ENCODE data around the gene SH3BP1. TPM values are rescaled to one million over a fixed set of nuclear protein-coding genes. Genes with fewer than 3 reads are reported as not detected.

Gene SH3BP1
- total and polyA plus RNA-seq, 4 donors: 14.8 to 20.2 (median 18.0) TPM

- no peak for DNase-seq
- Histone ChIP-seq H3K4me1 (ENCODE audit: control insufficient read depth in 5 of 5, insufficient read depth in 5 of 5, low read length in 5 of 5) (peaks cover 5 to 34% (median 15%) of the 10 kb centered on the region in 5 donors), H3K27ac (ENCODE audit: low read depth in 1 of 2, low read length in 1 of 2) (no peak overlapping the region), H3K9ac (ENCODE audit: insufficient read depth in 1 of 2, low read length in 2 of 2) (no peak overlapping the region), H3K36me3 (ENCODE audit: control insufficient read depth in 4 of 4, insufficient read depth in 4 of 4, low read length in 4 of 4) (peaks cover 0 to 16% (median 5%) of the 10 kb centered on the region in 4 donors), H3K27me3 (ENCODE audit: control insufficient read depth in 3 of 3, insufficient read depth in 3 of 3, low read length in 2 of 3) (no peaks in the 10 kb centered on the region), H3K9me3 (ENCODE audit: control insufficient read depth in 4 of 4, insufficient read depth in 3 of 4, low read length in 3 of 4) (no peaks in the 10 kb centered on the region), H3K4me3 (no peak overlapping the region)
- 78 to 84% methylated on average over 5 of the region's 5 CpGs for WGBS, 2 donors
- ATAC-seq (ENCODE audit: insufficient read depth, low FRiP score): no peak
- TF ChIP-seq, protein P1, sequence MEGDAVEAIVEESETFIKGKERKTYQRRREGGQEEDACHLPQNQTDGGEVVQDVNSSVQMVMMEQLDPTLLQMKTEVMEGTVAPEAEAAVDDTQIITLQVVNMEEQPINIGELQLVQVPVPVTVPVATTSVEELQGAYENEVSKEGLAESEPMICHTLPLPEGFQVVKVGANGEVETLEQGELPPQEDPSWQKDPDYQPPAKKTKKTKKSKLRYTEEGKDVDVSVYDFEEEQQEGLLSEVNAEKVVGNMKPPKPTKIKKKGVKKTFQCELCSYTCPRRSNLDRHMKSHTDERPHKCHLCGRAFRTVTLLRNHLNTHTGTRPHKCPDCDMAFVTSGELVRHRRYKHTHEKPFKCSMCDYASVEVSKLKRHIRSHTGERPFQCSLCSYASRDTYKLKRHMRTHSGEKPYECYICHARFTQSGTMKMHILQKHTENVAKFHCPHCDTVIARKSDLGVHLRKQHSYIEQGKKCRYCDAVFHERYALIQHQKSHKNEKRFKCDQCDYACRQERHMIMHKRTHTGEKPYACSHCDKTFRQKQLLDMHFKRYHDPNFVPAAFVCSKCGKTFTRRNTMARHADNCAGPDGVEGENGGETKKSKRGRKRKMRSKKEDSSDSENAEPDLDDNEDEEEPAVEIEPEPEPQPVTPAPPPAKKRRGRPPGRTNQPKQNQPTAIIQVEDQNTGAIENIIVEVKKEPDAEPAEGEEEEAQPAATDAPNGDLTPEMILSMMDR (IDR thresholded peaks at IDR 0.05; ENCODE audit: control extremely low read depth, extremely low read depth): no peak
These were observed 22.6 kb downstream of the SH3BP1 start for GRCh38 chr22:37662039-37662438.

- ATAC-seq (ENCODE audit: insufficient read depth, low FRiP score): no peak
- Histone ChIP-seq H3K9ac (ENCODE audit: insufficient read depth in 1 of 2, low read length in 2 of 2) (no peak overlapping the region), H3K27ac (ENCODE audit: low read depth in 1 of 2, low read length in 1 of 2) (no peak overlapping the region), H3K9me3 (ENCODE audit: control insufficient read depth in 4 of 4, insufficient read depth in 3 of 4, low read length in 3 of 4) (no peaks in the 10 kb centered on the region), H3K4me3 (no peak overlapping the region), H3K4me1 (ENCODE audit: control insufficient read depth in 5 of 5, insufficient read depth in 5 of 5, low read length in 5 of 5) (peaks cover 0 to 26% (median 16%) of the 10 kb centered on the region in 5 donors), H3K36me3 (ENCODE audit: control insufficient read depth in 4 of 4, insufficient read depth in 4 of 4, low read length in 4 of 4) (peaks cover 0 to 16% (median 6%) of the 10 kb centered on the region in 4 donors), H3K27me3 (ENCODE audit: control insufficient read depth in 3 of 3, insufficient read depth in 3 of 3, low read length in 2 of 3) (no peaks in the 10 kb centered on the region)
- DNase-seq: peak; percentile 37 to 48 (median 43)
- TF ChIP-seq, protein P1 (IDR thresholded peaks at IDR 0.05; ENCODE audit: control extremely low read depth, extremely low read depth): no peak
- 82 to 88% methylated on average over 16 of the region's 16 CpGs for WGBS, 2 donors
These were observed 24.2 kb downstream of the SH3BP1 start for GRCh38 chr22:37663521-37664140.

GRCh38 chr22:37664249-37665101 is 25.0 kb downstream of the SH3BP1 start:
- no peak overlapping the region for H3K9ac ChIP-seq (ENCODE audit: insufficient read depth in 1 of 2, low read length in 2 of 2)

More at GRCh38 chr22:37664249-37665101, 25.0 kb downstream of the SH3BP1 start:
- 77 to 87% methylated on average over 16 of the region's 16 CpGs for WGBS, 2 donors
- H3K4me3 ChIP-seq: no peak overlapping the region
- H3K27me3 ChIP-seq (ENCODE audit: control insufficient read depth in 3 of 3, insufficient read depth in 3 of 3, low read length in 2 of 3): no peaks in the 10 kb centered on the region
- no peak for ATAC-seq (ENCODE audit: insufficient read depth, low FRiP score)
- no peak overlapping the region for H3K27ac ChIP-seq (ENCODE audit: low read depth in 1 of 2, low read length in 1 of 2)
- peaks cover 0 to 16% (median 6%) of the 10 kb centered on the region in 4 donors for H3K36me3 ChIP-seq (ENCODE audit: control insufficient read depth in 4 of 4, insufficient read depth in 4 of 4, low read length in 4 of 4)
- H3K9me3 ChIP-seq (ENCODE audit: control insufficient read depth in 4 of 4, insufficient read depth in 3 of 4, low read length in 3 of 4): no peaks in the 10 kb centered on the region
- H3K4me1 ChIP-seq (ENCODE audit: control insufficient read depth in 5 of 5, insufficient read depth in 5 of 5, low read length in 5 of 5): peaks cover 0 to 22% (median 12%) of the 10 kb centered on the region in 5 donors
- no peak for DNase-seq
- TF ChIP-seq, protein P1 (IDR thresholded peaks at IDR 0.05; ENCODE audit: control extremely low read depth, extremely low read depth): no peak

All from lung (tissue), 12 donors.